Hematopoietic multipotent progenitor cell treated with erythropoietin and hydrocortisone succinate and interleukin-3 and kit ligand, for 15 days (in vitro differentiated cells): ENCODE results near the gene TSTD1.

Source experiments
- DNase-seq: peaks from one replicate; pipeline ENCODE4 v3.0.0-alpha.2; 2015; ENCODE audit warnings: low spot score

TSTD1 gene

DNA sequence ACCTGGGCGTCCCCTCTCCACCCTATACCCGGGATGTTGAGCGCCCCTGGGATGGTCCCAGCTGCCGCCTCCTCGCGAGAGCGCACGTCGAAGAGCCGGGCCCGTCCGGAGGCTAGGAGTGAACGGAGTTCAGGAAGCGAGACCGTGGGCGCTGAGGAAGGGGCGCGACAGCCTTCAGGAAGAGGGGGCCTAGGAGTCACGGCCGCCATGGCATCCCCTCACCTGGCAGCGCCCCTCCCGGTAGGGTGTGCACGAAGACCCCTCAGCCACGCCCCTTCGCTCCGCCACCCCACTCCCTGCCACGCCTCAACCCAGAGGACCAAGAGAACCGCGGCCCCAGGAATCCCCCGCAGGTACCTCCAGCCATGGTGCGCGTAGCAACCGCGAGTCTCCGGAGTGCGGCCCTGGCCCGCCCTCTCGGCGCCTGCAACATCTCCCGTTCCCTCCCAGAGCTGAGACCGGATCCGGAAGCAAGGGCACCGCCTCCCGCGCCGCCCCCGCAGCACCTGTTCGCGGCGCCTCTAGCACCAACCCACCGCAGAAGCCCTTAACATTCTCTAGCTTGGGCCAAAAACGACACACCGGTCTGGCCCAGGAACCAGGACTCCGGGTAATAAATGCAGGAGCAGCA is at the start of gene TSTD1:
Gene TSTD1, minus strand, starts transcription at position 442 of the 631 bp plus-strand sequence. Its CDS starts 75 bp downstream, at position 367.
- peak; percentile 68 for DNase-seq

- no peak for DNase-seq
Measured at GRCh38 chr1:161086457-161086856, 47.7 kb upstream of the TSTD1 start.

- no peak for DNase-seq
Measured at GRCh38 chr1:161085165-161085564, 46.4 kb upstream of the TSTD1 start.

DNA sequence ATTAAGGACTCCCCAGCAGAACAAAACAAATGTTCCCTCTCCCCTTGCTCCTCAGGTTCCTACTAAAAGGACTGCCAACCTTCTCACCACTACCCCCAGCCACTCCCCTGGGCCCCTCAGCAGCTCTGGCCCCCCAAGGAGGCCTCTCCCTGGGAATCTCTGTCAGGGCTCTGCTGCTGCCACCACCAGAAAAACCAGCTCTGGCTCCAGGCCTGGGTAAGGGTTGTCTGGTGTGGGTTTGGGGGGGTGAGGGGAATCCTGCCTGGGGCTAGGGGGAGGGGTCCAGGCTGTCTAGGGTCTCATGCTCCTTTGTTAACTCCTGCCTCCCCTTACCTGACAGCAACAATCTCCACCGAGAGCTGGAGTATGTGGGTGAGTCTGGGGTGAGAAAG is 45.8 kb upstream of the TSTD1 start:
- DNase-seq, result no peak

GRCh38 chr1:161083748-161084596 is 45.2 kb upstream of the TSTD1 start:
- no peak for DNase-seq

DNA sequence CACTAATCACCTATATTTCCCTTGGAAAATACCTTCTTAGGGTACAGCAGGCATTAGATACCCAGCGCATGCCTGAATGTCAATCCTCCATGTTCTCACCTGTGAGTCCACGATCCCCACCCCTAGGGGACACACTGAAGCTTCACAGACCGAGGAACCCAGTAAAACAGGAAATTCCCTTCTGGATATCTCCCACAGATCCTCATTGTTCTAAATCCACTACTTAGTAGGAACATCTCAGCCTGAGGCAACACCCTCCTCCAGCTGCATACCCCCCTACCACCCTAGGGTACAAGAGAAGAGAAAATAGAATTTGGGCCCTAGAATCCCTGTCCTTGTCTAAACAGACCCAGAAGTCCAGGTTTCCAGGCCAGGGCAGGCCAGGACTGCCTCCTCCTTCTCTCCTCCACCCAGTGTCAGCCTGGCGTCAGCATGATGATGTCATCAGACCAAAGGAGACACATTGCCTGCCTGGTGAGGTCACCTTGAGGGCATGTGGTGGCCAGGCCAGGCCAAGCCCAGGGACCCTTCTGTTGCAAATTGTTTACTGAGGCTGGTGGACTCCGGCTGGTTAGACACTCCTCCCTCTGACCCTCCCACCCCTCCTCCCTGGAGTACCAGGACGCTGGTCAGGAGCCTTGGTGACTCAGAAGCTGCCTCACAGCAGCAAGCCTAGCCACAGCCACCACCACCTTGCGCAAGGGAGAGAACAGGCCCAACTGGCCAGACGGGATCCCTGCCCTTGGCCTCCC is 44.4 kb upstream of the TSTD1 start:
- no peak for DNase-seq

- DNase-seq, result no peak
Measured at GRCh38 chr1:161082483-161082882, 43.7 kb upstream of the TSTD1 start.

GRCh38 chr1:161081519-161081918 is 42.8 kb upstream of the TSTD1 start:
- no peak for DNase-seq

DNA sequence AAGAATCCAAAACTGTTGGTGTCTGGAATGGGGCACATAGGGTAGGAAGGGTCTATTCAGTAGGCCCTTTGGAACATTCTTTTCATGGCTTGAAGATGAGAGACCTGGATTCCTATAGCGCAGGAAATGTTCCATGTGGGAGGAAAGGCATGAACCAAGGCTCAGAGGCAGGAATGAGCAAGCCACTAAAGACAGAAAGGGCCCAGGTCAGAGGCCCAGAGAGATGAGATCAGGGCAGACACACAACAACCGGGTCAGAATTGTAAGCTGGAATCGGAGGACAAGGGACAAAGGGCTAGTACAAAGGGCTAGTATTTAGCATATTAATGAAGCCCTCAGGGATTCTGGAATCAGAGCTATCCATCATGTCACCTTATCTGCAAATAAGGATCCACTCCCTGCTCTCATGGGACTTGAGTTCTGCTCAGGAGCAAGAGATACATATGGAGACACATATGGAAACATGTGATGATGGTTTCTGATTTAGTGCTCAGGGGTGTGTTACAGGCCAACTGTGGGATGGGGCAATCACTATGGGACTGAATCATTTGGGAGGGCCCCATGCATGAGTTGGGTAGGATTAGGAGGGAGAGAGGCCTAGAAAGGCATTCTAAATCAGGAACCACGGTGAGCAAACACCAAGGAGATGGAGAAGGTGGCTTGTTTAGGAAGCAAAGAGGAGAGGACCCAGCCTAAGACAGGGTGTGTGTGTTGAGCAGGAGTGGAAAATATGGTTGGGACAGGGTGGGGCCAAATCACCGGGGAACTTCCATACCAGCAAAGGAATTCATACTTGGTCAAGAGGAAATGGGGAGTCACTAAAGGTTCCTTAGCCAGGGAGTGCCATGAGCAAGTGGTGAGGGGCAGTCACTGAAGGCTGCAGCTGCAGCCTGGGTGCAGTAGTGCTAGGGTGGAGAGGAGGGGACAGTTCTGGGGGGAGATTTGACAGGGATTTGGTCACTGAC is 42.0 kb upstream of the TSTD1 start:
- no peak for DNase-seq

DNA sequence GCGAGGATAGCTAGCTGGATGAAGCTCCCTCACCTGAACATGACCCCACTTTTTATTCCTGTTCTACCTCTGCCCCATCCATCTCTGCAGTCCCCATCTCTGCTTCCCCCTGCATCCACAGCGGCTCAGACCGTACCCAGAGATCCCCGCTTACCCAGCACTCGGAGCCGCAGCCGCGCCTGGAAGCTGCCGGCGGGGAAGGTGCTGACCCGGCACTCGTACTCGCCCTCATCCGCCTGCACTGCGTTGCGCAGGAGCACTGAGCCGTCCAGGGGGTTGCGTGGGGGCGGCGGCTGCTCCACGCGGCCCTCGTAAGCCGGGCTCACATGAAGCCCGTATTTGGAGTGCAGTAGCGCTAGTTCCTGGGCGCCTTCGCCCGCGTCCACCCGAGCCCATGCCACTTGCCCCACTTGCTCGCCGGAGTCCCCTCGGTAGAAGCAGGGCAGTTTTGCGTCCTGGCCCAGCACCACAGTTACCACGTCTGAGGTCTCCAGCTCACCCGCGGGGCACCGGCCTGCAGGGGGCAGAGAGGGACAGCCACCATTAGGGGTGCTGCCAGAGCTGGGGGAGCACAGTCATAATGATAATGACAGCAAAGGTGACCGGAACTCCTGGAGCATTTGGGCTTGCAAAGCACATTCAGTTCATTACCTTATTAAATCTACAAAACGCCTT is 40.8 kb upstream of the TSTD1 start:
- DNase-seq, result no peak

DNA sequence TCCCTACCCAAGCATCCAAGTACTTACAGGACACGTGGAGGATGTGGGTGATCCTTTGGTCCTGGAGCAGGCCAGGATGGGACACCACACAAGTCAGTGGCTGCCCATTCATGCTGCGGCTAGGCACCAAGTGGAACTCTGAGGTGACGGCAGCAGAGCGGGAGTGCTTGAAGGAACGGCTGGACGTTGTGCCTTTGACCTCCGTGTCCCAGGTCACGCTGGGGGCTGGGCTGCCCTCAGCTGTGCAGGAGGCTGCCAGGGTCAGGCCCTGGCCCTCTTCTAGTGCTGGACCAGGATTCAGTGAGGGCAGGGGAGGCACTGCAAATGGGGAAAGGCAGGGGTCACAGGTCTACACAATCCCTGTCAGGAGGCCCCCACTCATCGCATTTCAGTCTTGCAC is 38.7 kb upstream of the TSTD1 start:
- DNase-seq, result no peak

DNA sequence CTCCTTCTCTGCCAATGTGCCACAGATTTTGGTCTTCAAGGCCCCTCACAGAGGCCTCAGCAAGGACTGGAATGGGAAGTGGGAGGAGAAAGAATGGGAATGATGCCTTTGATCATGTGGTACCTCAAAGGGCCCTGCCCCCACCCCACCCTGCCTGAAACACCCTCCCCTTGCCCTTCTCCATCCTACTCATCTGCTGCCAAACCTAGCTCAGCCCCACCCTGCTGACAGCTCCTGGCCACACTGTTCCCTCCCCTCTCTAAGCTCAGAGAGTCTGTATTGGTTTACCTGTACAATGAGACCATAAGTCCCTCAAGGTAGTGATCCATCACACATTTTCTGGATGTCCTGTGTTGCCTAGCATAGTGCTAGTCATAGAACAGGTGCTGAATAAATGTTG is 37.6 kb upstream of the TSTD1 start:
- no peak for DNase-seq

GRCh38 chr1:161074676-161075368 is 36.1 kb upstream of the TSTD1 start:
- DNase-seq, result no peak

DNA sequence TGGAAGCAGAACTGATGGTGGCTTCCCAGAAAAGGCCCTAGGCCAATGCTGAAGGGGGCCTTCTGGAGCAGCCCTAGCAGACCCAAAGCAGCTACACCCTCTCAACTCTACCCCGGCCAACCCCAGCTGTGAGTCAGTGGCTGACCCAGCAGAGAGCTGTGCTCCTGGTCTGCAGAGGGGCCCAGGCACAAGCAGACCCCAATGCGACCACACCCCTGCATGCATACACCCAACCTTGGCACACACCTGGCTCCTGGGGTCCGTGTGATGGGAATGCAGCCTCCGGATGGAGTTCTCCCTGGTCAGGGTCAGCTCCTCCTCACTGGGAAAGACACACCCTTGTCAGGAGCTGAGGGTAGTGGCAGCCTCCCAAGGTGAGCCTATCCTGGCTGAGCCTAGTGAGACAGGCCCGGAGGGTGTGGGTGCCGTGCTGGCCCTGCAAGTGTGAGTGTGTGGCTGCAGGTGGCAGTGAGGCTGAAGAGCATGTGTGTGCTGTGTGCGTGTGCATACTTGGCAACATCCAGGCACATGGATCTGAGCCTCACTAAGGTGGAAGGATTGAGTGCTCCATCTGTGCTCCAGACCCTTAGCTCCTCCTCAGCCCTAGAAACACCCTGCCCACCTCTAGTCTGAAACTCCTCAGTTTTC is 34.8 kb upstream of the TSTD1 start:
- DNase-seq, result no peak

- DNase-seq, result no peak
Measured at GRCh38 chr1:161072751-161073449, 34.1 kb upstream of the TSTD1 start.

- peak; percentile 45 for DNase-seq
Measured at GRCh38 chr1:161071886-161072371, 33.2 kb upstream of the TSTD1 start.

GRCh38 chr1:161070761-161071160 is 32.0 kb upstream of the TSTD1 start:
- no peak for DNase-seq

- DNase-seq, result no peak
Measured at GRCh38 chr1:161069731-161070270, 31.0 kb upstream of the TSTD1 start, which contains the start of gene ARHGAP30. ARHGAP30 (minus strand) TSS chr1:161069891; CDS start chr1:161069624, 267 bp downstream.

- DNase-seq, result no peak
Measured at GRCh38 chr1:161069241-161069640, 30.5 kb upstream of the TSTD1 start.
